Mesothelial cell of epicardium (in vitro differentiated cells): ENCODE data around the gene LMOD1. TPM values are rescaled to one million over a fixed set of nuclear protein-coding genes. Genes with fewer than 3 reads are reported as not detected.
"Not testable (repeated sequence)": the region's sequence is repeated elsewhere in the genome, so short reads cannot be mapped to it uniquely, and the experiment has no call there.

ENCODE experiments used
- DNase-seq, 2 experiments: peaks; one replicate each; pipeline ENCODE4 v3.0.0; 2021; ENCODE audit warnings: low spot score in 2 of 2; ENCODE audit not compliant: unreplicated experiment in 2 of 2
- H3K27ac Mint-ChIP-seq: 2 replicates; pipeline ENCODE4 v1.8.0; 2021; ENCODE audit warnings: mixed read lengths
- H3K27me3 Mint-ChIP-seq: 2 replicates; pipeline ENCODE4 v1.8.0; 2021; ENCODE audit warnings: low read depth, mixed read lengths
- H3K36me3 Mint-ChIP-seq: 2 replicates; pipeline ENCODE4 v1.8.0; 2021; ENCODE audit warnings: mixed read lengths
- H3K4me1 Mint-ChIP-seq: 2 replicates; pipeline ENCODE4 v1.8.0; 2021; ENCODE audit warnings: mixed read lengths
- H3K4me3 Mint-ChIP-seq: 2 replicates; pipeline ENCODE4 v1.8.0; 2021; ENCODE audit warnings: mild to moderate bottlenecking, moderate library complexity, mixed read lengths
- H3K9me3 Mint-ChIP-seq: 2 replicates; pipeline ENCODE4 v1.8.0; 2021; ENCODE audit warnings: mixed read lengths
- CTCF ChIP-seq: fragments of 200-600 bp; sonication (generic); IDR thresholded peaks from one replicate; pipeline ENCODE4 v1.5.0; 2021; ENCODE audit warnings: antibody characterized with exemption; ENCODE audit not compliant: unreplicated experiment
- total RNA-seq: library from RNA; stranded (reverse); gene quantifications from 3 replicates; pipeline ENCODE4 v1.2.1, GENCODE V29; 2021

The LMOD1 gene
- total RNA-seq, 1 donor from 2014 or later = 5.4 TPM

GRCh38 chr1:201903135-201903534 is 43.2 kb downstream of the LMOD1 start:
- Mint-ChIP-seq H3K27ac (peak overlapping the region; percentile 47), H3K4me3 (no peak overlapping the region), H3K27me3 (no peaks in the 10 kb centered on the region), H3K4me1 (peaks cover 20% of the 10 kb centered on the region), H3K36me3 (peaks cover 3% of the 10 kb centered on the region), H3K9me3 (no peaks in the 10 kb centered on the region)
- DNase-seq = no peak
- TF ChIP-seq CTCF = no peak

GRCh38 chr1:201902198-201902597 is 44.1 kb downstream of the LMOD1 start:
- H3K27ac Mint-ChIP-seq = no peak overlapping the region

GRCh38 chr1:201901036-201901435 is 45.3 kb downstream of the LMOD1 start:
- H3K4me3 Mint-ChIP-seq, H3K9me3 Mint-ChIP-seq, H3K27ac Mint-ChIP-seq, H3K36me3 Mint-ChIP-seq, H3K27me3 Mint-ChIP-seq, DNase-seq: not testable (repeated sequence)
- H3K4me1 Mint-ChIP-seq = peaks cover 20% of the 10 kb centered on the region

More at GRCh38 chr1:201902198-201902597, 44.1 kb downstream of the LMOD1 start:
- H3K36me3 Mint-ChIP-seq = peaks cover 3% of the 10 kb centered on the region
- DNase-seq = no peak
- H3K9me3 Mint-ChIP-seq = no peaks in the 10 kb centered on the region
- H3K27me3 Mint-ChIP-seq = no peaks in the 10 kb centered on the region
- H3K4me1 Mint-ChIP-seq = peaks cover 20% of the 10 kb centered on the region
- TF ChIP-seq CTCF = no peak
- no peak overlapping the region for H3K4me3 Mint-ChIP-seq

GRCh38 chr1:201900476-201900875 is 45.9 kb downstream of the LMOD1 start:
- DNase-seq = no peak
- peaks cover 22% of the 10 kb centered on the region for H3K4me1 Mint-ChIP-seq
- no peaks in the 10 kb centered on the region for H3K27me3 Mint-ChIP-seq
- H3K9me3 Mint-ChIP-seq = no peaks in the 10 kb centered on the region
- TF ChIP-seq CTCF = no peak
- H3K36me3 Mint-ChIP-seq = peaks cover 3% of the 10 kb centered on the region
- H3K4me3 Mint-ChIP-seq = no peak overlapping the region
- H3K27ac Mint-ChIP-seq = no peak overlapping the region

- Mint-ChIP-seq H3K4me1 (peaks cover 16% of the 10 kb centered on the region), H3K9me3 (no peaks in the 10 kb centered on the region), H3K27me3 (no peaks in the 10 kb centered on the region), H3K36me3 (peaks cover 3% of the 10 kb centered on the region), H3K4me3 (no peak overlapping the region), H3K27ac (no peak overlapping the region)
- TF ChIP-seq CTCF = no peak
- DNase-seq = no peak
These were observed 46.5 kb downstream of the LMOD1 start for GRCh38 chr1:201899683-201900429.

- H3K9me3 Mint-ChIP-seq = no peaks in the 10 kb centered on the region
- no peak for TF ChIP-seq CTCF
- no peak overlapping the region for H3K4me3 Mint-ChIP-seq
- H3K27ac Mint-ChIP-seq = no peak overlapping the region
- H3K4me1 Mint-ChIP-seq = peaks cover 14% of the 10 kb centered on the region
- DNase-seq = no peak
- no peaks in the 10 kb centered on the region for H3K27me3 Mint-ChIP-seq
- peaks cover 3% of the 10 kb centered on the region for H3K36me3 Mint-ChIP-seq
These were observed 47.4 kb downstream of the LMOD1 start for GRCh38 chr1:201898992-201899391.
